GM18907 (cell line): Measurements from ENCODE around the gene MICA.
"Not testable (repeated sequence)": the region's sequence is repeated elsewhere in the genome, so short reads cannot be mapped to it uniquely, and the experiment has no call there.

Source experiments
- ATAC-seq: cut with Tn5 transposase; IDR thresholded peaks from one replicate; pipeline ENCODE4 v1.9.1; 2021; ENCODE audit warnings: mild to moderate bottlenecking, moderate library complexity; ENCODE audit not compliant: unreplicated experiment

MICA gene

DNA sequence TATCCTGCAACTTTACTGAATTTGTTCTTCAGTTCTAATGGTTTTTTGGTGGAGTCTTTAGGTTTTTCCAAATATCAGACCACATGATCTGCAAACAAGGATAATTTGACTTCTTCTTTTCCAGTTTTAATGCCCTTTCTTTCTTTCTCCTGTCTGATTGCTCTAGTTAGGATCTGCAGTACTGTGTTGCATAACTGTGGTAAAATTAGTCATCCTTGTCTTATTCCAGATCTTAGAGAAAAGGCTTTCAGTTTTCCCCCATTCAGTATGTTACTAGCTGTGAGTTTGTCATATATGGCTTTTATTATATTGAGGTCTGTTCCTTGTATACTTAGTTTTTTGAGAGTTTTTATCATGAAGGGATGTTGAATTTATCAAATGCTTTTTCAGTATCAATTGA lies 4.3 kb downstream of the MICA start:
- ATAC-seq = no peak

DNA sequence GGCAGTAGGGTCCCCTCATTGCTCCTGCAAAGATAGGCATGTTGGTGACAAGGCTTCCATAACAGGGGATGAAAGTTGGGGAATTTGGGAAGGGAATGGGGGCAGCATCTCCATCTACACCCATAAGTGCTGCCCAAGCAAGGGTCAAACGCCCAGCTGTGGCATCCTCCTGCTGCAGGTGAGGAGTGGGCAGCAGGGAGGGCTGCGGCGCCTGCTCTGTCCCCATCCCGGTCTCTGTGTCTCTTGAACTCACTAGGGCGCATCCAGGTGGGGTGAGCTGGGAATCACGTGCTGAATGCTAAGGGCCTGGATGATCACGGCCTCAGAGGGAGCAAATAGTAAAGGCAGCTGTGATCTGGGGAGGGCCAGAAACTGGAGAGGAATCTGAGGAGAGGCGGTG lies 9.1 kb downstream of the MICA start:
- no peak for ATAC-seq

DNA sequence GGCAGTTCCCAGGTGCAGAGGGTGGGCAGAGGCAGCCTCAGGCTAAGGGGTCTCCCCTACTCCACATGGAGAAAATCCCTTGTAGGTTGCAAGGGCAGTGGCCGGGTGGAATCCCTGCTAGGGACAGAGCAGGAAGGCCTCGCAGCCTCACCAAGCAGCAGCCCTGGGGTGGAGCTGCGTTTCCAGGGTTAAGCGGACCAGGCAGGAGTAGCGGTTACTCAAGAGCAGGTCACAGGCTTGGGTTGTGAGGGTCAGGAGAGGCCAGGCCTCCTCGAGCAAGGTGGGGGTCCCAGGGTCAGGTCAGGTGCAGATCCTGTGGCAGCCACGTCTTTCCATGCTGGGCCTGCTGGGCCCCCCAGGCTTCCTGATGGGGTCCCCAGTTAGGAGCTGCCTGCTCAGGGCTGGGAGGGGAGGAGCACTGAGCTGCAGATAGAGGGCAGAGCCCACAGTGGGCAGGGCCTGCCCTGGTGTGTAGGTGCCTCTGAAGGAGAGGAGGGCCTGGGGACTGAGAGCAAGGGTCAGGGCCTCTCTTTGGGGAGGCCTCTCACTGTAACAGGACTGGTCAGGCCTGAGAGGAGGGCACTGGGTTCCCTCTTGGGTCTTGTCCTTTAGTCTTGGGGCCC lies 10.9 kb downstream of the MICA start:
- ATAC-seq = not testable (repeated sequence)

DNA sequence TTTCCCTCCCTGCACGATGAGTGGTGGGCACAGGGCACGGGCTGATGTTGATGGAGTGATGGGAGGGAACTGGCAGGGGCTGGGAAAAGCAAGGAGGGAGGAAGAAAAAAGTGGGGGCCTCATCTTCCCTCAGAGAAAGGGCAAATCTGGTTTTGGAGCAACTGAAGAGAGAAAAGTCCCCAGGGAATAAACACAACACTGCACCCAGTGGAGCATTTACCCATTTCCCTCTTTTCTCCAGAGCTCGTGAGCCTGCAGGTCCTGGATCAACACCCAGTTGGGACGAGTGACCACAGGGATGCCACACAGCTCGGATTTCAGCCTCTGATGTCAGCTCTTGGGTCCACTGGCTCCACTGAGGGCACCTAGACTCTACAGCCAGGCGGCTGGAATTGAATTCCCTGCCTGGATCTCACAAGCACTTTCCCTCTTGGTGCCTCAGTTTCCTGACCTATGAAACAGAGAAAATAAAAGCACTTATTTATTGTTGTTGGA lies 11.4 kb downstream of the MICA start:
- no peak for ATAC-seq

DNA sequence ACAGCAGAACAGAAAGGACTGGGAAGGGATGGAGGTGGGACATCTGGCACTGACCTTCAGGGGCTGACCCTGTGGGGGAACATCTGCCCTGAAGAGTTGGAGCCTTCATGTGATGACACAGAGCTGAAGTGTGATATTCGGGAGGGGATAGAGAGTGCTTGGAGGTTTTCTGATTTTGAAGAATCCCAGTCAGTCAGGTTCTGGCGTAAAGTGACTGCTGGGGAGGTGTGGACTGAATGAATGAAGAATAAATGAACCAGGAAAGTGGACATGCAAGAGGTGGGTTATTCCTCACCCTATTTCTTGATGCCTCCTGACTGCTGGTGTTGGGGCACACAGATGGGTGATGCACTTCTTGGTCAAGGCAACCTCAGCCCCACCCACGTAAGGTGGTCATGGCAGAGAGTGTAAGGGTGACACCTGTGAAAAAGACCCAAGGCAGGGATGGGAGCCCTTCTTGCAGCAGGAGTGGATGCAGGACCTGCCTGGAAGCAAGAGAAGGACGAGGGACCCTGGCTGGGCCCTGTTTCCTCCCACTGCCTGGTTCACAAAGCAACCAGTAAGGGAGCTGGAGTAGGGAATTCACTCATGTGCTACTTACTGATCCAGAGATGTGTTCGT lies 13.1 kb downstream of the MICA start:
- no peak for ATAC-seq

DNA sequence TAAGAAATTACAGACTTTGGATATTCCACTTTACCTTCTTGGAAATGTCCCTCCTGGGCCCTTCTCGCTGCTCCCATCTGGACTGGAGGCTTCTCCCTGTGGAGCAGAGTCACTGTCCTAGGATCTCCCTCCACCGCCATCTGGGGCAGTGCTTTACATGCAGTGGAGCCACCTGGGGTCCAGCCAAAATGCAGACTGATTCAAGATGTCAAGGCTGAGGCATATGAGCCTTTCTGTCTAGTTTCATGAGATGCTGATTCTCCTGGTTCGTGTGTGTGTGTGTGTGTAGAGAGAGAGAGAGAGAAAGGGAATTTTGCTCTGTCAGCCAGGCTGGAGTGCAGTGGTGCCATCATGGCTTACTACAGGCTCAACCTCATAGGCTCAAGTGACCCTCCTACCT lies 14.9 kb downstream of the MICA start:
- ATAC-seq = no peak

DNA sequence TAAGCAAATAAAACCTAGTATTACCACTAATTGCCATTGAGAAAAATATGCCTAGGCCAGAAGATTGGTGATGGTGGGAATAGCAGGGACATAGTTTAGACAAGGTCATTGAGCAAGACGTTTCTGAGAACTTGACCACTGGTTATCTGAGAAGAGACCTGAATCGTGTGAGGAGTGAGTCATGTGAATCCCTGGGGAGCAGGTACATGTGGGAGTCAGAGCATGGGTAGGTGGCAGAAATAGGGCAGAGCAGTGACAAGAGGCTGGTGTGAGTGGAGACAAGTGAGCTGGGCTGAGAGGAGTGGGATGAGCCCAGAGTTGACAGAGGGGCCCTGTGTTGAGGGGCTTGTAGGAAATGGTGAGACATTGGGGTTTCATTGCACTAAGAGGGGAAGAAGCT lies 16.4 kb downstream of the MICA start:
- ATAC-seq = no peak

DNA sequence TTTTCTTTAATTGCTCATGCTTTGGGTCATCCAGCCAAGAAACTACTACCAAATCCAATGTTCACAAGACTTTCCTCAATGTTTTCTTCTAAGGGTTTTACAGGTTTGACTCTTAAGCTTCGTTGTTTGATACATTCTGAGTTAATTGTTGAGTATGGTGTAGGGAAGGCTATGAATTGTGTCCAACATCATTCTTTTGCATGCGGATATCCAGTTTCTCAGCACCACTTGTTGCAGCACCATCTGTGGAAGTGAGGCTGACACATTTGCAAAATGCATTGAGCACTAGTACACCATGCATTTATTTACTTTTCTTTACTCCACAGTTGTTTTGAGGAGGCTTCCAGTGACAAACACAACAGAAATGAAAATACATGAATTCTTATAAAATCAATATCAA lies 17.2 kb downstream of the MICA start:
- ATAC-seq = no peak

DNA sequence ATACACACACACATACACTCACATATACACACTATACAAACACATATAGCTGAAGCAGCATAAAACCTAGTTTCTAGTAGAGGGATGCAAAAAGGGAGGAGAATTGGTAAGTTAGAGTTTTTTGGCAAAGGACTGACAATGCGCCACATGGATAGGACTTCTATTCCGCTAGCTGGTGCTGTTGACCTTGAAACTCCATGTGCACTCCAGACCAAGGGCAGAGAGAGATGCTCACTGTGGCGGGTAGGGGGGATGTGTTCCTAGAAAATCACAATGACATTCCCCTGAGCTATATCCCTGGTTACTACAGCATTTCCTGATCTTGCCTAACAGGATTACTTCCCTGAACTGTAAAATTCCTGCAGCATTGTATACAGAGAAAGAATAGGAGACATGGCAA lies 19.2 kb downstream of the MICA start:
- no peak for ATAC-seq

DNA sequence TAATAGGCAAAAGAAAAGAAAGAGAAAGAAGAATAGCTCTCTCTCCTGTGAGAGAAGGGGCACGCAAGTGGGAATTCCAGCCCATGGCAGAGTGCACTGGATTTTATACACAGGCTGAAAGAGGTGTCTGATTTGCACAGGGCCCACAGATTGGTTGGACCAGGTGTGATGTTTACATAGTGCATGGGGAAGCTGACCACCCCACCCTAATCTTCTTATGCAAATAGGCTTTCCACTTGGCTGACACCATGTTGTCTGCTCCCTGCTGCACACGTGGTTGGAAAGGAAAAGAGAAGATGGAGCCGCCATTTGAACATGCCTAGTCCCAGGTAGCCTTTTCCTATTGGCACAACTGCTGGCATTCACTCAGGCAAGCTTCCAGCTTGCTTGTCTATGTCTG lies 20.2 kb downstream of the MICA start:
- ATAC-seq = no peak

DNA sequence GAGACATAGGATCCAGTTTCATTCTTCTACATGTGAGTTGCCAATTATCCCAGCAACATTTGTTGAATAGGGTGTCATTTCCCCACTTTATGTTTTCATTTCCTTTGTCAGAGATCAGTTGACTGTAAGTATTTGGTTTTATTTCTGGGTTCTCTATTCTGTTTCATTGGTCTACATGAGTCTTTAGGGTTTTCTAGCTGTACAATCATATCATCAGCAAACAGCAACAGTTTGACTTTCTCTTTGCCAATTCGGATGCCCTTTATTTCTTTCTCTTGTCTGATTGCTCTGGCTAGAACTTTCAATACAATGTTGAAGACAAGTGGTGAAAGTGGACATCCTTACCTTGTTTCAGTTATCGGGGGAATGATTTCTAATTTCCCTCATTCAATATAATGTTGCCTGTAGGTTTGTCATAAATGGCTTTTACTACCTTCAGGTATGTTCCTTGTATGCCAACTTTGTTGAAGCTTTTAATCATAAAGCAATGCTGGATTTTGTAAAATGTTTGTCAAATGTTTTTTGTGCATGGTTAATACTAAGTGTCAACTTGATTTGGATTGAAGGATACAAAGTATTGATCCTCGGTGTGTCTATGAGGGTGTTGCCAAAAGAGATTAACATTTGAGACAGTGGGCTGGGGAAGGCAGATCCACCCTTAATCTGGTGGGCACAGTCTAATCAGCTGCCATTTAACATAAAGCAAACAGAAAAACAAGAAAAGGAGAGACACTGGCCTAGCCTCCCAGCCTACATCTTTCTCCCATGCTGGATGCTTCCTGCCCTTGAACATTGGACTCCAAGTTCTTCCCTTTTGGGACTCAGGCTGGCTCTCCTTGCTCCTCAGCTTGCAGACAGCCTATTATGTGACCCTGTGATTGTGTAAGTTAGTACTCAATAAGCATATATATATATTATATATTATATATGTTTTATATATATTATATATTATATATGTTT lies 23.3 kb downstream of the MICA start:
- ATAC-seq = no peak

DNA sequence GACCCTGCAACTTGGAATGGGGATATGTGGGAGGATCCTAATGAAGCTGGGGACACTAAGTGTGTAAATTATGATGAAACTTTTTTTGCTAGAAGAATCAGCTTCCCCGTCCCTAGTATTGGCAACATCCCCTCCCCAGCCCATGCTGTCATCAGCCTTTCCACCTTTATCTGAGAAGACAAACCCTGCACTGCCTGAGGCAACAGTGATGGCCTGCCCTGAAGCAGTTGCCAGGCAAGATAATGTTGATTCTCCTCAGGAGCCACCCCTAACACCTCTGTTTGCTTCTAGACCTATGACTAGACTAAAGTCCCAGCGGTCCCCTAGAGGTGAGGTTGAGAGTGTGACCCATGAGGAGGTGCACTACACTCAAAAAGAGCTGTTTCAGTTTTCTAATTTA lies 27.1 kb downstream of the MICA start:
- no peak for ATAC-seq

DNA sequence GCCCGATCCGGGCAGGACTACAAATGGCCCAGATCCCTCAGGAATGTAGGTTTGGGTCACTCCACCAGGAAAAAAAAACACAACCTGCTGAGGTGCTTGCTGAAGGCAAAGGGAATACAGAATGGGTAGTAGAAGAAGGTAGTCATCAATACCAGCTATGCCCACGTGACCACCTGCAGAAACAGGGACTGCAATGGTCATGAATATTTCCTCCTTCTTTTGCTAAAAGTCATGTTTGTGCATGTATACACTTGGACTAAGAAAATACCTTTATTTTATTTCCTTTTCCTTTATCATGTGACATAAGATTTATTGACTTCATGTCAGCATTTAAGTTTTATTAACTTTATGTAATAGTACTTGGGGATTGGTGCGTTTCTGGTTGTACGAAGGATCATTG lies 31.7 kb downstream of the MICA start:
- ATAC-seq = not testable (repeated sequence)

DNA sequence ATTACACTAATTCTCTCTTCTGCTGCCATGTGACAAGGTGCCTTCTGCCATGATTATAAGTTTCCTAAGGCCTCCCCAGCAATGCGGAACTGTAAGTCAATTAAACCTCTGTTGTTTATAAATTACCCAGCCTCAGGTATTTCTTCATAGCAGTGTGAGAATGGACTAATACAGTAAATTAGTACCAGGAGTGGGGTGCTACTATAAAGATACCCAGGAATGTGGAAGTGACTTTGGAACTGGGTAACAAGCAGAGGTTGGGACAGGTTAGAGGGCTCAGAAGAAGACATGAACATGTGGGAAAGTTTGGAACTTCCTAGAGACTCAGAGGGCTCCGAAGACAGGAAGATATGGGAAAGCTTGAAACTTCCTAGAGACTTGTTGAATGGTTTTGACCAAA lies 34.8 kb downstream of the MICA start:
- ATAC-seq = no peak

DNA sequence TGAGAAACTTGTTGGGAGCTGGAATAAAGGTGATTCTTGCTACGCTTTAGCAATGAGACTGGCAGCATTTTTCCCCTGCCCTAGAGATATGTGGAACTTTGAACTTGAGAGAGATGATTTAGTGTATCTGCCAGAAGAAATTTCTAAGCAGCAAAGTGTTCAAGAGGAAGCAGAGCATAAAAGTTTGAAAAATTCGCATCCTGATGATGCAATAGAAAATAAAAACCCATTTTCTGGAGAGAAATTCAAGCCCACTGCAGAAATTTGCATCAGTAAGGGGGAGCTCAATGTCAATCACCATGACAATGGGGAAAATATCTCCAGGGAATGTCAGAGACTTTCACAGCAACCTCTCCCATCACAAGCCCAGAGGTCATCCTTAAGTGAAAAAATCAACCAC lies 35.3 kb downstream of the MICA start:
- ATAC-seq = no peak

DNA sequence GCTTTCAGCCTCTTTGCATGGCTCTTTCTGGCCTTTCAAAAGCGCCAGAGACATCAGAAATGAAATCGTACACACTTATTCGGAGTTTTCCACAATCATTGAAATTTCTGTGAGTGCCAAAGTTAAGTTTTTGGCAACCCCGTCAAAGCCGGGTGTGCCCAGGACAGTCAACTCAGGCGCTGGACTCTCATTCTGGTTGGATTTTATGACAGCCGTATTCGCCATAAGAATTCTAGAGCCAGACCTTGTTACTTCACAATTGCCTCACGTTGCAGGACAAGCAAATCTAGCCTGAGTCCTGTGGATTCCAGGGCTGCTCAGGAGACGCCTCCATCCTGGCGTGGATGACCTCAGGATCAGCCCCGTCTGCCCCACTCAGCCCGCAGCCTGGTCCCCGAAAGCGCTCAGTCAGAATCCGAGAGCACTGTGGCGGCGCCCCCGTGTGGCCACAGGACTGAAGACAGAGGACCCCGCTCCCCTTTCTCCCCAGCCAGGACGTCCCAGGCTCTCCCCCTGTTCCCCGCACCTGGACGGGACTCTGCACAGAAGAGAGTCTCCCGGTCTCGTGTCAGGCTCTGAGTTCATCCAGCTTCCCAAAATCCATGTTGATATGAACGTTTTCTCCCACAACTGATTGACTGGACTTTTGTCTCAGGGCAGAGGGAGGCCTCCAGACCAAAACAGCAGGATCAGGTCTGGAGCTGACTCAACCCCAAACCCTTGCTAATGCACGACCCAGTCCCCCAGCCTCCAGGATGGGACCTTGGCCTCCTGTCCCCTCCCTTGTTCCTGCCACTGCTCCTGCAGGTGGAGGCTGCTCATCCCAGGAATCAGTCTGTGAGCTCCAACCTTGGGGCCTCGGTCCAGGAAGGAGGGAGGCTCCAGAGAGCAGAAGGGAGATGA lies 38.2 kb downstream of the MICA start:
- no peak for ATAC-seq

DNA sequence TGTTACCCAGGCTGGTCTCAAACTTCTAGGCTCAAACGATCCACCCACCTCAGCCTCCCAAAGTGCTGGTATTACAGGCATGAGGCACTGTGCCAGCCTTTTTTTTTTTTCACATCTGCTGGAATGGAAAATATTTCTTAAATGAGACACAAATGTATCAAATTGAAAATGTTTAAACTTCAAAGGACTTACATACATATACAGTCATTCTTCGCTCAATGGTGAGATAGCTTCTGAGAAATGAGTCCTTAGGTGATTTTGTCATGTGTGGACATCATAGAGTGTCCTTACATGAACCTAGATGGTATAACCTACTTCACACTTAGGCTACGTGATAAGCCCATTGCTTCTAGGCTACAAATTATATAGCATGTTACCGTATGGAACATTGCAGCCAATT lies 43.1 kb downstream of the MICA start:
- no peak for ATAC-seq

DNA sequence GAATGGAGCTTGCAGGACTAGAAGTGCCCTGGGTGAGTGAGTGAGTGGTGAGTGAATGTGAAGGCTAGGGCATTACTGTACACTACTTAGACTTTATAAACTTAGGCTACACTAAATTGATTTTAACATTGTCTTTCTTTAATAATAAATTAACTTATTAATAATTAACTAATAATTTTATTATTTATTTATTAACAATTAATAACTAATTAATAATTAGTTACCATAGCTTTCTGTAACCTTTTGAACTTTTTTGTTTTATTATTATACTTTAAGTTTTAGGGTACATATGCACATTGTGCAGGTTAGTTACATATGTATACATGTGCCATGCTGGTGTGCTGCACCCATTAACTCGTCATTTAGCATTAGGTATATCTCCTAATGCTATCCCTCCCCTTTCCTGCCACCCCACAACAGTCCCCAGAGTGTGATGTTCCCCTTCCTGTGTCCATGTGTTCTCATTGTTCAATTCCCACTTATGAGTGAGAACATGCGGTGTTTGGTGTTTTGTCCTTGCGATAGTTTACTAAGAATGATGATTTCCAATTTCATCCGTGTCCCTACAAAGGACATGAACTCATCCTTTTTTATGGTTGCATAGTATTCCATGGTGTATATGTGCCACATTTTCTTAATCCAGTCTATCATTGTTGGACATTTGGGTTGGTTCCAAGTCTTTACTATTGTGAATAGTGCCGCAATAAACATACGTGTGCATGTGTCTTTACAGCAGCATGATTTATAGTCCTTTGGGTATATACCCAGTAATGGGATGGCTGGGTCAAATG lies 43.8 kb downstream of the MICA start:
- not testable (repeated sequence) for ATAC-seq

DNA sequence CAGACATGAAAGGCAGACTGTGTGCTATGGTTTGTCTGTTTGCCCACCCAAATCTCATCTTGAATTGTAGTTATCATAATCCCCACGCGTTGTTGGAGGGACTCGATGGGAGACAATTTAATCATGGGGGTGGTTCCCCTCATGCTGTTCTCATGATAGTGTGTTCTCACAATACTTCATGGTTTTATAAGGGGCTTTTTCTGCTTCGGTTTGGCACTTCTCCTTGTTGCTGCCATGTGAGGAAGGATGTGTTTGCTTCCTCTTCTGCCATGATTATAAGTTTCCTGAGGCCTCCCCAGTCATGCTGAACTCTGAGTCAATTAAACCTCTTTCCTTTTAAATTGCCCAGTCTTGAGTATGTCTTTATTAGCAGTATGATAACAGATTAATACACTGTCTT lies 47.4 kb downstream of the MICA start:
- no peak for ATAC-seq

DNA sequence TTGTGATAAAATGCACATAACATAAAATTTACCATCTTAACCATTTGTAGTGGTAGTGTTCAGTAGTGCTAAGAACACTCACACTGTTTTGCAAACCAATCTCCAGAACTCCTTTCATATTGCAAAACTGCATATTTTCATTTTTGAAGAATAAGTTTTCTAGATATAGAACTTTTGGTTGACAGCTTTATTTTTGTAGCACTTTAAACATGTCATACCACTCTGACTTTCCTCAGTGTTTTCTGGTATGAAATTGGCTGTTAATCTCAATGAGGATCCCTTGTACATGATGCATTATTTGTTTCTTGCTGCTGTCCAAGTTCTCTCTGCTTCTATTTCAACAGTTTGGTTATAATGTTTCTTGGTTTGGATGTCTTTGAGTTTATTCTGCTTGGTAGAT lies 49.5 kb downstream of the MICA start:
- no peak for ATAC-seq
